Testis (tissue), 2 donors: ENCODE results near the gene RETREG3.

Source experiments
- POLR2A ChIP-seq: fragments of 450-650 bp; IDR thresholded peaks from one replicate; pipeline ENCODE4 v1.6.1; 2017; ENCODE audit warnings: antibody characterized with exemption, mild to moderate bottlenecking, moderate library complexity
- TF ChIP-seq, protein P1 (sequence below), 3 experiments: fragments of 450-650 bp in 2 of 3; fragments of 200-600 bp in 1 of 3; sonication (generic) in 1 of 3; IDR thresholded peaks; one replicate each; pipeline ENCODE4 v1.5.1; 2016 to 2019; ENCODE audit warnings: antibody characterized with exemption in 3 of 3, mild to moderate bottlenecking in 2 of 3, moderate library complexity in 1 of 3

DNA sequence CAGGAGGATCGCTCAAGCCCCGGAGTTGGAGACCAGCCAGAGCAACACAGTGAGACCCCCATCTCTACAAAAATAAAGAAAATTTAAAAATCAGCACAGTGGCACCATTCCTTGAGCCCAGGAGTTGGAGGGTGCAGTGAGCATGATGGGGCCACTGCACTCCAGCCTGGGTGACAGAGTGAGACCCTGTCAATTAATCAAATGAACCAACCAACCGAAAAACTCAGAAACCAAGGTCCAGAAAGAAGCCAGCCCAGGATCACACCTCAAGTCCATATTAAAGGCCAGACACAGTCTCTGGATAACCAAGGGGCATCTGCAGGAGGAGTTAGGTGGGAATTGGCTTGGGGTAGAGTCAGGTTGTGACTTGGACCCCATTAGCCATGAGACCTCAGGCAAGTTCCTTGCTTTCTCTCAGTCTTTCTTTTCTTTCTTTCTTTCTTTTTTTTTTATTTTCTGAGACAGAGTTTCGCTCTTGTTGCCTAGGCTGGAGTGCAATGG is 54.0 kb downstream of the RETREG3 start:
- TF ChIP-seq POLR2A = no peak
- TF ChIP-seq, protein P1, sequence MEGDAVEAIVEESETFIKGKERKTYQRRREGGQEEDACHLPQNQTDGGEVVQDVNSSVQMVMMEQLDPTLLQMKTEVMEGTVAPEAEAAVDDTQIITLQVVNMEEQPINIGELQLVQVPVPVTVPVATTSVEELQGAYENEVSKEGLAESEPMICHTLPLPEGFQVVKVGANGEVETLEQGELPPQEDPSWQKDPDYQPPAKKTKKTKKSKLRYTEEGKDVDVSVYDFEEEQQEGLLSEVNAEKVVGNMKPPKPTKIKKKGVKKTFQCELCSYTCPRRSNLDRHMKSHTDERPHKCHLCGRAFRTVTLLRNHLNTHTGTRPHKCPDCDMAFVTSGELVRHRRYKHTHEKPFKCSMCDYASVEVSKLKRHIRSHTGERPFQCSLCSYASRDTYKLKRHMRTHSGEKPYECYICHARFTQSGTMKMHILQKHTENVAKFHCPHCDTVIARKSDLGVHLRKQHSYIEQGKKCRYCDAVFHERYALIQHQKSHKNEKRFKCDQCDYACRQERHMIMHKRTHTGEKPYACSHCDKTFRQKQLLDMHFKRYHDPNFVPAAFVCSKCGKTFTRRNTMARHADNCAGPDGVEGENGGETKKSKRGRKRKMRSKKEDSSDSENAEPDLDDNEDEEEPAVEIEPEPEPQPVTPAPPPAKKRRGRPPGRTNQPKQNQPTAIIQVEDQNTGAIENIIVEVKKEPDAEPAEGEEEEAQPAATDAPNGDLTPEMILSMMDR (IDR thresholded peaks at IDR 0.05) = no peak
